Peyer's patch (tissue), 4 donors: ENCODE measurements around the gene KIF3B. TPM values are rescaled to one million over a fixed set of nuclear protein-coding genes. Genes with fewer than 3 reads are reported as not detected.

ENCODE experiments used
- DNase-seq, 3 donors: peaks; one replicate each; pipeline ENCODE4 v3.0.0-alpha.2; 2017 to 2019
- H3K27ac ChIP-seq, 4 donors: fragments of 200-600 bp; sonication (generic); one replicate each; pipeline ENCODE4 v1.5.1; 2016 to 2019
- H3K27me3 ChIP-seq, 2 donors: fragments of 200-600 bp; sonication (generic); one replicate each; pipeline ENCODE4 v1.5.1; 2019
- H3K36me3 ChIP-seq, 3 donors: fragments of 200-600 bp; sonication (generic); one replicate each; pipeline ENCODE4 v1.5.1; 2016 to 2019
- H3K4me1 ChIP-seq, 4 donors: fragments of 200-600 bp; sonication (generic); one replicate each; pipeline ENCODE4 v1.5.1; 2016 to 2019
- H3K4me3 ChIP-seq, 4 donors: fragments of 200-600 bp; sonication (generic); 1 replicate in 3 of 4; 2 replicates in 1 of 4; pipeline ENCODE4 v1.5.1; 2016 to 2019; ENCODE audit warnings: mild to moderate bottlenecking in 1 of 4
- H3K9me3 ChIP-seq, 4 donors: fragments of 200-600 bp; sonication (generic); one replicate each; pipeline ENCODE4 v1.5.1; 2016 to 2019; ENCODE audit warnings: mild to moderate bottlenecking in 1 of 4
- POLR2A ChIP-seq, 2 donors: fragments of 450-650 bp; IDR thresholded peaks; one replicate each; pipeline ENCODE4 v1.5.1; 2017; ENCODE audit warnings: antibody characterized with exemption in 2 of 2, mild to moderate bottlenecking in 2 of 2, moderate library complexity in 2 of 2
- total RNA-seq, 4 donors: library from RNA; depleted of rRNA; stranded (reverse); fragments of >200 nt; gene quantifications; one replicate each; pipeline ENCODE4 v1.1.0, GENCODE V29; 2016
- TF ChIP-seq, protein P1 (sequence below), 6 experiments: fragments of 450-650 bp in 4 of 6; fragments of 200-600 bp in 2 of 6; sonication (generic) in 1 of 6; IDR thresholded peaks; one replicate each; pipeline ENCODE4 v1.5.1; 2017 to 2019; ENCODE audit warnings: antibody characterized with exemption in 6 of 6, mild to moderate bottlenecking in 3 of 6, moderate library complexity in 1 of 6

Gene KIF3B
- total RNA-seq, 4 donors from 2014 or later: 42.1 to 77.6 (median 57.7) TPM

DNA sequence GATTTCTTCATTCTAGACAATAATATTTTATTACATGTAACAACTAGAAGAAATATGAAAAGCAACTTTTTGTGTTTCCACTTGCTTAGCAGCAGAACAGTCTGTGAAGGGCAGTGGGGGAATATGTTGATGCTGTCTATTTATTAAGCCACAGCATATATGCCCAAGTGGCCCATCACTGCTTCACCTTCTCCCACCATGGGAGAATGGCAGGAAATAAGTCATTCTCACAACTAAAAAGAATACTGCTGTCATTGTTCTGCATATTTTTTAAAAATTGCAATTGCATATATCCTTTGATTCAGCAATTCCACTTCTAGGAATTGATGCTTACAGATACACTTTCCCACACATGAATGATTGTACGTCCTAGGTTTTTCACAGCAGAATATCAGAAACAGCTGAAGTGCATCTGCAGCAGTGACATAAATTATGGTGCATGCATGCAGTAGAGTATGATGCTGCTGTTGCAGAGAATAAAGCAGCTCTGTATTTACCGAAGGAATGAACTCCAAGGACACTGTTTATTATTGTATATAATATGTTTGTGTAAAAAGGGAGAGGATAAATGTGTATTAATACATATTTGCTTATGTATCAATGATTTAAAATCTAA is 26.8 kb downstream of the KIF3B start:
- TF ChIP-seq, protein P1, sequence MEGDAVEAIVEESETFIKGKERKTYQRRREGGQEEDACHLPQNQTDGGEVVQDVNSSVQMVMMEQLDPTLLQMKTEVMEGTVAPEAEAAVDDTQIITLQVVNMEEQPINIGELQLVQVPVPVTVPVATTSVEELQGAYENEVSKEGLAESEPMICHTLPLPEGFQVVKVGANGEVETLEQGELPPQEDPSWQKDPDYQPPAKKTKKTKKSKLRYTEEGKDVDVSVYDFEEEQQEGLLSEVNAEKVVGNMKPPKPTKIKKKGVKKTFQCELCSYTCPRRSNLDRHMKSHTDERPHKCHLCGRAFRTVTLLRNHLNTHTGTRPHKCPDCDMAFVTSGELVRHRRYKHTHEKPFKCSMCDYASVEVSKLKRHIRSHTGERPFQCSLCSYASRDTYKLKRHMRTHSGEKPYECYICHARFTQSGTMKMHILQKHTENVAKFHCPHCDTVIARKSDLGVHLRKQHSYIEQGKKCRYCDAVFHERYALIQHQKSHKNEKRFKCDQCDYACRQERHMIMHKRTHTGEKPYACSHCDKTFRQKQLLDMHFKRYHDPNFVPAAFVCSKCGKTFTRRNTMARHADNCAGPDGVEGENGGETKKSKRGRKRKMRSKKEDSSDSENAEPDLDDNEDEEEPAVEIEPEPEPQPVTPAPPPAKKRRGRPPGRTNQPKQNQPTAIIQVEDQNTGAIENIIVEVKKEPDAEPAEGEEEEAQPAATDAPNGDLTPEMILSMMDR (IDR thresholded peaks at IDR 0.05): no peak
- TF ChIP-seq POLR2A (IDR thresholded peaks at IDR 0.05): no peak

GRCh38 chr20:32312718-32313424 is 35.4 kb downstream of the KIF3B start:
- no peaks in the 10 kb centered on the region for H3K9me3 ChIP-seq
- no peaks in the 10 kb centered on the region for H3K4me1 ChIP-seq
- H3K36me3 ChIP-seq: peaks cover 0 to 48% (median 0%) of the 10 kb centered on the region in 3 donors
- H3K27ac ChIP-seq: peak overlapping the region in 1 of 4 donors; percentile 4
- no peaks in the 10 kb centered on the region for H3K27me3 ChIP-seq
- no peak for TF ChIP-seq POLR2A (IDR thresholded peaks at IDR 0.05)
- TF ChIP-seq, protein P1 (IDR thresholded peaks at IDR 0.05): no peak
- peak in 1 of 3 donors; percentile 52 for DNase-seq
- no peak overlapping the region for H3K4me3 ChIP-seq

More for the DNA sequence above, 26.8 kb downstream of the KIF3B start:
- Histone ChIP-seq H3K27me3 (no peaks in the 10 kb centered on the region), H3K4me3 (no peak overlapping the region), H3K27ac (no peak overlapping the region), H3K36me3 (no peaks in the 10 kb centered on the region), H3K9me3 (no peaks in the 10 kb centered on the region), H3K4me1 (peaks cover 0 to 3% (median 0%) of the 10 kb centered on the region in 4 donors)
- no peak for DNase-seq

DNA sequence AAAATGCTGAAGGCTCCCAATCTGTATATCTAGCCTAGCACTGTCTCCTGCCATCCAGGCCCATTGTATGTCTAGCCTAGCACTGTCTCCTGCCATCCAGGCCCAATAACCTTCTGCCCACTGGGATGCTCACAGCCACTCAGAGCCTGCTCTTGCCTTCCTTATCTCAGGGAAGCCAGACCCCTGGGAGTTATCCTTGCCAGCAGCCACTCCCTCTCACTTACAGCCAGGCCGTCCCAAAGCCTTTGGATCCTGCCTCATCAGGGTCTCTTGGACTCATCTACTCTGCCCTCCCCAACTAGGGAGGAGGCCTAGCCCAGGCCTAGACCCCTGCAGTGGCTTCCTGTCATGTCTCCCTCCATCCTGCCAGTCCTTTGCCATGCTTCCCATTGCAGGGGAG is 37.3 kb downstream of the KIF3B start:
- H3K4me3 ChIP-seq: no peak overlapping the region
- peaks cover 0 to 58% (median 0%) of the 10 kb centered on the region in 3 donors for H3K36me3 ChIP-seq
- H3K27ac ChIP-seq: no peak overlapping the region
- no peaks in the 10 kb centered on the region for H3K4me1 ChIP-seq
- H3K9me3 ChIP-seq: no peaks in the 10 kb centered on the region
- TF ChIP-seq POLR2A (IDR thresholded peaks at IDR 0.05): no peak
- TF ChIP-seq, protein P1 (IDR thresholded peaks at IDR 0.05): no peak
- no peaks in the 10 kb centered on the region for H3K27me3 ChIP-seq
- no peak for DNase-seq

DNA sequence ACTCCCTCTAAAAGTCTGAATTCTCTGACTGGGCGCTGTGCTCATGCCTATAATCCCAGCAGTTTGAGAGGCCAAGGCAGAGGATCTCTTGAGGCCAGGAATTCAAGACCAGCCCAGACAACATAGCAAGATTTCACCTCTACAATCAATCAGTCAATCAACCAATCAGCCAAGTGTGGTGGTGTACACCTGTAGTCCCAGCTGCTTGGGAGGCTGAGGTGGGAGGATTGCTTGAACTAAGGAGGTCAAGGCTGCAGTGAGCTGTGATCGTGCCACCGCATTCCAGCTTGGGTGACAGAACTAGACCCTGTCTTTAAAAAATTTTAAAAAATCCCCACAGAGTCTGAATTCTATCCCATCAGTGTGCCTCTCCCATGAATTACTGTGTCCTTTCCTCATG is 37.9 kb downstream of the KIF3B start:
- Histone ChIP-seq H3K27me3 (no peaks in the 10 kb centered on the region), H3K36me3 (peaks cover 0 to 54% (median 0%) of the 10 kb centered on the region in 3 donors), H3K4me3 (no peak overlapping the region), H3K4me1 (no peaks in the 10 kb centered on the region), H3K9me3 (no peaks in the 10 kb centered on the region), H3K27ac (no peak overlapping the region)
- TF ChIP-seq POLR2A (IDR thresholded peaks at IDR 0.05): no peak
- TF ChIP-seq, protein P1 (IDR thresholded peaks at IDR 0.05): no peak
- no peak for DNase-seq

- no peak overlapping the region for H3K27ac ChIP-seq
- no peaks in the 10 kb centered on the region for H3K9me3 ChIP-seq
- peaks cover 0 to 49% (median 0%) of the 10 kb centered on the region in 3 donors for H3K36me3 ChIP-seq
- no peak overlapping the region for H3K4me3 ChIP-seq
- H3K27me3 ChIP-seq: no peaks in the 10 kb centered on the region
- no peaks in the 10 kb centered on the region for H3K4me1 ChIP-seq
- TF ChIP-seq POLR2A (IDR thresholded peaks at IDR 0.05): no peak
- TF ChIP-seq, protein P1 (IDR thresholded peaks at IDR 0.05): no peak
- no peak for DNase-seq
Measured at GRCh38 chr20:32315891-32316290, 38.4 kb downstream of the KIF3B start.
